Skeletal muscle cell (primary cell): ENCODE data around the gene RBM5.

Experiments
- DNase-seq: peaks from one replicate; pipeline ENCODE4 v3.0.0-alpha.2; 2010; ENCODE audit warnings: low read depth
- H3K4me3 ChIP-seq: 2 replicates; pipeline ENCODE4 v1.5.1; 2011; ENCODE audit warnings: low read depth, mild to moderate bottlenecking, control low read depth, low read length, moderate library complexity

RBM5 gene

DNA sequence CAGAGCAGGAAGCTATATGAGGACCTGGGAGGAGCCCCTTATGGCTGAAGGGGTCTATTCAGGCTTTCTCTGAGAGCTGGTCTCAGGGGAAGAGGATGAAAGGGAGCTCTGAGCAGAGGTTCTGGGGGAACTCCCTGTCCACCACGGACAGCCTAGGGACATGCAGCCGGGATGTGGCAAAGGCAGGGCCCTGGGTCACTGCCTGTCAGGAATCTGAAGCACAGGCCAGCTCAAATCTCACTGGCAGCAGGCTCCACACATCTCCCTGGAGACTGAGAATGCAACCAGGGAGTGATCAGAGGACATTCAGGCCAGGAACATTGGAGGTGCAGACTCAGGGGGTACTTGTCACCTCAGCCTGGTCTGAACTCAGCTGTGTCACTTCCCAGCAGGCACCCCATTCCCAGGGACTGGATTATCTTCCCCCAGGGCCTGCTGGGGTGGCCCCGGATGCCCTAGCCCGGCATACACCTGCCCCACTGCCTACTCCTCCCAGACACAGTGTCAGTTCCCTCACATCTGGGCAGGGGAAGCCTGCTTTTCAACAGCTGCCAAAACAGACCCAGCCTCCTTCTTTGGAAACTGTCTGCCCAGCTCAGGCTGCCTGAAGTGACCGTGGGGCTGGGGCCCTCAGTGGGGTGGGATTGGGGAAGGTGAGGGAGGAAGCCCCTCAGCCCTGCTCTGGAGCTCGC is 48.1 kb downstream of the RBM5 start:
- no peak for DNase-seq
- no peak overlapping the region for H3K4me3 ChIP-seq

DNA sequence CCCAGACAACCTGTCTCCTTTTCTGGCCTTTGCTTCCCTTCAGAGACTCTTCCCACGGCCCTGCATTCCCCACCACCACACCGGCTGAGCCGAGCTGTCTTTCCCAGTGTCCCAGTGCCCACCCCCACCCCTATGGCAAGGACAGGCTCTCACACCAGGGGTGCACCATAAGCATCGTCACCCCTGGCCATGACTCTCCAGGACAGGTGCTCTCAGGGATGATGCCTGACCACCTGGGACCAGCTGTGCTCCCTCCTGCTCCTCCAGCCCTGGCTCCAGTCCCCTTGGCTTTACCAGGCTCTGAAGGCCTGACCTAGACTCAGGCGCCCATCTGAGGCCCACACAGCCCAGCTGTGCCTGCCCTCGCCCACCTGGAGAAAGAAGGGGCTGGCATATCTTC is 48.8 kb downstream of the RBM5 start:
- no peak overlapping the region for H3K4me3 ChIP-seq
- no peak for DNase-seq

DNA sequence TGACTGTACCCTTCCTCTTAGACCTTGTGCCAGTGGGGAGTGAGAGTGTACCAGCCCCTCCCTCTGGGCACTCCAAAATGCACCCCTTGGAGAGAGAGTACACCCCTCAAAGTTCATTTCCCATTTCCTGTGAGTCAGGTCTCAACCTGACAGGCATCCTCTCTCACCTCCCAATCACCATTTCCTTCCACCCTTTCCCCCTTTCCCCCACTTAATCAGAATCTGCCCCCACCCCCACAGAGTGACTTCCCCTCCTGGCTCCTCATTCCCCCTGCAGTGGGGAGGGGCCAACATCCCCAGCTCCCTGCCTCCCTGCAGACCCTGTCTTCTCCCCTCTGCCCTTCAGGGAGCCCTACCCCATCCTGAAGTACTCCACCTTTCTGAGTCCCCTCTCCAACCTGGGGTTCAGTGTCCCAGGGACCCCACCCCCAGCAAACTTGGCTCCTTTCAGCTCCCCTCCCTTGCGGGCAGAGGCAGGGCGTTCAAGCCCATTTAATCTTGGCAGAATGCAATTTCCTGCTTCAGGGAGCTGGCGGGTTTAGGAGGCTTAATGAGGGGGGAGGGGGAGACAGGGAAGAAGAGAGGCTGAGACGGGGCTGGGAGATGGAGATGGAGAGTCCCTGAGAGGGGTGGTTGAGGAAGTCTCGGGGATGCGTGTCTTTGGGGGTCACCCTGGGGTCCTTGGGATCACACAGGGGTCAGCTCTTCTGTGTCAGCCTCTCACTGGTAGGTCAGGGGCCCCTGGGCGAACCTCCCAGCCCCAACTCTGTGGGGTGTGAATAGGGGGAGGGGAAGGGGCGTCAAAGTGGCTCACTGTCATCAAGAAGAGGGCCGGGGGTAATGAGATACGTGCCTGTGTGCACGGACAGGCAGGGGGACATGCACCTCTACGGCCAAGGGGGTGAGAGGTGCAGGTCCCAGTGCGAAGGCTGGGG is 49.8 kb downstream of the RBM5 start:
- H3K4me3 ChIP-seq: no peak overlapping the region
- DNase-seq: no peak

DNA sequence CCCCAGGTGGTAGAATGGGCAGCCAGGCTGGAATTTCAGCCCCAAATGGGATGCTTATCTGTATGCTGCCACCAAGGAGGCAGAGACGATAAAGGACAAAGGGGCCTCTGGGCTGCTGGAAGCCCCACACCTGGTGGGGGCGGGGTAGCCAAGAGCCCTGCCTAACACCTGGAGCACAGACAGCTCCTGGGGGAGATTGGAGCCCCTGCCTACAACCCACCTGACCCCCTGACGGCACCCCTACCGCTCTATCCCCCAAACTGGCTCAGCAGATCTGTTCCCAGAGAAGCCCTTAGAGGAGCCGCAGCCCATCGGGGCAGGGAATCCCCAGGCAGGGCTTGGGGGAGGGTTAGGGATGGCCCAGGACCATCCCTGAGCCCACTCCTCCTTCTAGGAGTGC is 50.6 kb downstream of the RBM5 start:
- no peak for DNase-seq
- no peak overlapping the region for H3K4me3 ChIP-seq

DNA sequence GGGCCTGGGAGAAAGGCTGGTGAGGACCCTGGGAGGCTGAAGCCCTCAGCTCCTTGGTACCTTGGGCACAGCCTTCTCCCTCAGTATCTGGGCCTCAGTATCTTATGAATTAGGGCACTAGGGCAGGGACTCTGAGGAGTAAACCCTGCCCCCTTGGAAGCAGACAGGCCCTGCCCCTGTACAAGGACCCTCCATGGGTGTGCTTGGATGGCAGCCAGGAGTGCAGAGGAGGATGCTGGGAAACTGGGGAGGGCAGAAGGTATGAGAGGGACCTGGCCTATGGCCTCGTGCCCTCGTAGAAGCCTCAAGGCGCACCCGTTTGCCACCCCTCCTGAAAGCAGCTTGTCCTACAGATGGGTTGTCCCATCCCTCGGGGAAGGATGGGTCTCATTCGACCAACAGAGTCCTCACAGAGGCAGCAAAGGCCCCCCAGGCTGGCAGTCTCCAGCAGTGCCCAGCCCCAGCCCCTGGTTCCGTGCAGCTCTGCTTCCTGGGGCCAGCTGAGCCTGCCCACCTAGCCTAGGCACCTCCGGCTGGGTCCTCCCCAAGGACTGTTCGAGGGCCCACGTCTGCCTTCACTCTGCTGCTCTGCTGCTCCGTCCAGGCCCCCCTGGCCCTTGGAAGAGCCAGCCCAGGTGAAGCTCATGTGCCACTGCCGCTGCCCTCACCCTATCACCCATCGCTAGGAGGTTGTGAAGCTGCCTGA is 51.2 kb downstream of the RBM5 start:
- DNase-seq: no peak
- no peak overlapping the region for H3K4me3 ChIP-seq

DNA sequence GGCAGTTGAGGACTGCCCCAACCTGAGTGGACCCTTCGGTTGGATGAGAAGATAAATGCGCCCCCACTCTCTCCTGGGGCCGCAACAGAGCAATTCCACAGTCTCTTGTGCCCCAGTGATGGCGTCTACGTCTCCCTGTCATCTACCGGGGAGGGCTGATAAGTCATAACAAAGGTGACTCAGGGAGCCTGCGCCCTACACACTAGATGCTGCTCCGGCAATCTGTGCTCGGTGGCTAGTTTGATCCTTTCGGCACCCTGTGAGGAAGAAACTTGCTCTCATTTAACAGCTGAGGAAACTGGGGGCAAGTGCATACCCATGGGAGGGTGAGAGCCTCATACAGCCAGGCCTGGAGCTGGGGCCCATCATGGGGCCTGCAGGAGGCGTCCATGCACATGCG is 52.3 kb downstream of the RBM5 start:
- DNase-seq: no peak
- no peak overlapping the region for H3K4me3 ChIP-seq

DNA sequence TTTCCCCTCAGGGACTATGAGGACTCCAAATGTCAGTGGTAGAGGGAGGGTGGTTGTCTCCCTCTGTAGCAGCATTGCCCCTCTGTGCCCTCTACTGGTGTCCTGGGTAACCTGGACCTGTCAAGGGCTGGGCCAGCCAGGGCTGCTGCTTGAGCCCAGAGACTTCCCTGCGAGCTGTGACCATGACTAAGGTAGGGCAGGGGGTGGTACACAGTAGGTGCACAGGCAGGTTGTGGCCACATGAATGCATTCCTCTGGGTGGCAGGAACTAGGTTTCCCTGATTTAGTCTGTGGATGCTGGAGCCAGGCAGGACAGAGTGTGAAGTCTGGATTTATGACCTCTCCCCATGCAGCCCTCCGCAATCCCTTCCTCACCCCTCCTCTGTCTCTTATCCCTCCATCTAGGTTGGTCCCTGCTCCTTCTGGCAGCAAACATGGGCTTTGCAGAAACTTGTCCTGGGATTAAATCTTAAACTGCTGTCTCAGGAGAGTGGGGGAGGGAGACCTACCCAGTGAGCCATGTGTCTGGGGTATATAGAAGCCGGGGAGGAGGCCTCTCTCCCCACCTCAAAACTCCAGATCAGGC is 57.7 kb downstream of the RBM5 start:
- DNase-seq: no peak
- no peak overlapping the region for H3K4me3 ChIP-seq

DNA sequence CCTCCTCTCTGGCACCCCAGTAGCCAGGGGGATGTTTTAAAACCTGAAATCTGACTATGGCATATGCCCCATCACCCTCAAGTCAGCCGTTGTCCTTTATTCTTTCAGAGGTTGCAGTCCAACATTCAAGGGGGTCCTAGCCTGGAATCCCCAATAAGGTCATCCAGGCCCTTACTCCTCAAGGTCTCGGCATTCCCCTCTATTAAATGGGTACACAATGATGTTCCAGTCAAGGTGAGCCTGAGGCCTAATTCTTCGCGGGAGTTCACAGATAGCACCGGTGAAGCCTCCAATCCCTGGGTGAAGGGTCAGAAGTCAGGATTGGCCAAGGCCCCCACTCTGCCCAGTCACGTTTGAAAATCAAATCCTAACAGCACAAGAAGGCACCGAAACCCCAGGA is 58.3 kb downstream of the RBM5 start:
- no peak overlapping the region for H3K4me3 ChIP-seq
- DNase-seq: no peak

DNA sequence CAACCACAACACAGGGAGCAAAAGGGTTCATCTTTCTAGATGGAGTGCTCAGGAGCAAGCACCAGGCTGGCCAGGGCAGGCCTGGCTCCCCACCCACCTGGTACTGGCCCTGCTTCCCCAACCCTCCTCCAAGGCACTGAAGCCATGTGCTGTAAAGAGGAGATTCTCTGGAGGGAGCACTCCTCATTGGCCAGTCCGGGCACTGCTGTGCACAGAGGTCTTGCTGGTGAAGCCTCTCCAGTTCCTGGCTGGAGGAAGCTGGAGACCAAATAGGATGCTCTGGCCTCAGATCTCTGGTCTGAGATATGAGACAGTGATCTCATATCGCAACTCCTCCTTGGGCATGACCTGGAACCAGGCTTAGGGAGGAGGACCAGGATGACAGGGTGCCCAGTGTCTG is 58.7 kb downstream of the RBM5 start:
- no peak overlapping the region for H3K4me3 ChIP-seq
- no peak for DNase-seq

DNA sequence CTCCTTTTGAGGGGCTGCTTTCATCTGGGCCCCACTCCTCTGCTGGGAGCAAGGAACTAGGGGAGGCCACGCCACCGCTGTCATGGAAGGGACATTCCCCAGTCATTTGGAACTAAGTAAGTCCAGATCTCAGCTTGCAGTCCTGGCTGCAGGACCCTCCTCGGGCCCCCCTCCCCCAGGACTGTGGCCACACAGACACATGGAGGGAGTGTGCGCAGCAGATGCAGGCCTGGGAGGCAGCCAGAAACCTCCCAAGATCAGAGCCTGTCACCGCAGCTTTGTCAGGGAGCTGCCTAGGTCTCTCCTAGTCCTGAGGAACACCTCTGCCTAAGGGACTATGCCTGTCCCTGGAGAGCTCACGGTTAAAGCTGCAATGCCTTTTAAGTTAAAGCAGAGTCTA is 59.1 kb downstream of the RBM5 start:
- no peak for DNase-seq

DNA sequence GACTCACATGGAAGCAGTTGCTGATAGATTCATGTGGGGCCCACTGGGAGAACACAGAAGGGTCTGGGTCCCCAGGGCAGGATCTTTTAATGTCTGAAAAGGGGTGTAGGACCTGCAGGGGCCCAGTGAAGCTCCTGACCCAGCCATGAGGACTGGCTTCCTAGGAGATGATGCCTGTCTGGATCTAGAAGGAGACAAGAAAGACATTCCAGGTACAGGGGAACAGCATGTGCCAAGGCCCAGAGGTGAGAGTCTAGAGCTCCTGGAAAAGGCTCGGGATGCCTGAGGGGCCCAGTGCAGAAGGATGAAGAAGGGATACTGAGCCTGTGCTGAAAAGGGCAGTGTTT is 61.7 kb downstream of the RBM5 start:
- no peak overlapping the region for H3K4me3 ChIP-seq

More for the DNA sequence above, 59.1 kb downstream of the RBM5 start:
- no peak overlapping the region for H3K4me3 ChIP-seq

DNA sequence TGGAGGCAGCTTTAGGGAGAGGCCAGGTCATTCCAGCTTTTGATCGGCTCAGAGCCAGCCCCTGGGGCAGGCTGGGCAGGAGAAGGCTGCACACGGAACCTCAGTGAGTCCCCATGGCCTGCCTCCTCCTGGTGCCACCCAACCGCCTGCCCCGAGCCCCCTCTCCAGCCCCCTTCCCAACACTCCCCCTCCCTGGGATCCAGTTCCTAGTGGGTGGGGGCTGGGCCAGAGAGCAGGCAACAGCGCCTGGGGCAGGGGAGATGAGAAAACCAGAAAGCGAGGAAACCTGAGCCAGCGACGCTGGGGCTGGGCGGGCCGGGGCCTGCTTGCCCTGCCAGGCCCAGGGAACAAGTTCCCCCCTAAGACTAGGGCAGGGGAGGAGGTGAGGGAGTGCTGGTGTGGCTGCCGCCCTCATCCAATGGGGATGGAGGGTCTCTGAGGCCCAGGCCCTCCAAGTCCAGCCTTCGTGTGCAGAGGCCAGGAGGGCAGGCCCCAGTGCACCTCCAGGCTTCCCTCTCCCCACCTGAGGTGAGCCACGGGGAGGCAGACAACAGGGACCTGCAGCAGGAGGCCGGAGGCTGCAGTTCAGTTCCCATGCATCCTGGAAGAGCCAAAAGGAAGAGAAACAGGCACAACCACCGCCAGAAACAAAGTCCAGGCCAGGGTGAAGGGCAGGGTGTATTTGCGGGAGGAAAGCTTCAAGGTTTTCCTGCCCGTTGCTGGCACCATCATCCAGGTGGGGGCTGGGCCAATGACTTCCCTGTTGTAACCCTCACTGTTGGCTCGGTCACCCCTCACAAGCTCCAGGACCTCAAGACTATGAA is 62.4 kb downstream of the RBM5 start:
- no peak overlapping the region for H3K4me3 ChIP-seq
- DNase-seq: no peak

More for the DNA sequence above, 61.7 kb downstream of the RBM5 start:
- no peak for DNase-seq

DNA sequence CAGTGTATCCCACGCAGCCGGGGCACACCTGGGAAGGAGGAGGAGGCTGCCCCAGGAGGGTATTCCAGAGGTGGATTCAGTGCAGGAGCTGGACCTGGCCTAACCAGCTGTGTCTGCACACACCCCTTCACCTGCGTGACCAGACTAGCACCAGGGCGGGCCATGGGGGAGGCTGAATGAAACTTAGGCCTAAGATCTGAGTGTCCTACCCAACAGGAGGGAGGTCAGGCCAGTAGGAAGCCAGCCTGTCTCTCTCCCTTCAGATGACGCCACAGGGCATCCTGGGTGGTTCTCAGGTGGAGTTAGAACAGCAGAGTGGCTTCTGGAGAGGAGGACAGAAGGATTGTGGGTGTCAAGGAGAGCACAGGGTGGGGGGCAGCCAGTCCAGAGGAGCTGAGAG is 63.0 kb downstream of the RBM5 start:
- no peak overlapping the region for H3K4me3 ChIP-seq
- DNase-seq: no peak

DNA sequence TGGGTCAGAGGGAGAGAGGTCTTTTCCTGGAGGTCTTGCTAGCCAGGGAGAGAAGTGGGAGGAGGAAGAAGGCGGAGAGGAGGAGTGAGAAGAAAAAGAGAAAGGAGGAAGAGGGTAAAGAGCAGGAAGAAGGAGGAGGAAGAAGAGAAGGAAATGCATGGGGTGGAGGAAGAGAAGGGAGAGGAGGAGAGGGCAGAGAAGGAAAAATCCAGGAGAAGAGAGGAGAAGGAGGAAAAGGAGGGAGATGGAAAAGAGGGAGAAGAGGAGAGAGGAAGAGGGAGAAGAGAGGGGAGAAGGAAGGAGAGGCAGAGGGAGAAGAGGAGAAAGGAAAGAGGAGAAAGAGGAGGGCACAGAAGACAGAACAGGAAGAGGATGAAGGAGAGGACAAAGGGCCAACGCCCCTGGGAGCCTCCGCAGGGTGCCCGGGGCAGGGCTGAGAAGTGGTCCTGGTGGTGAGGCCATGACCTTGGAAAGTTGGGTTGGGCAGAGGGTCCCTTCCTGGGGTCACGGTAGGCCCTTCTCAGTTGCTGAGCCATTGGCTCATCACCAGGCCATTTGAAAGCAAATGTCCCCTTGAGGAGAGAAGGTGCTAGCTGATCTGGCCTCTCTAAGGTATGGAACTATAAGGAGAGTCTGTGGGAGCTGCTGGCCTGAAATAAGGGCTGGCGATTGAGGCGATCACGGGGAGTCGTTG is 65.2 kb downstream of the RBM5 start:
- no peak overlapping the region for H3K4me3 ChIP-seq
- DNase-seq: no peak

DNA sequence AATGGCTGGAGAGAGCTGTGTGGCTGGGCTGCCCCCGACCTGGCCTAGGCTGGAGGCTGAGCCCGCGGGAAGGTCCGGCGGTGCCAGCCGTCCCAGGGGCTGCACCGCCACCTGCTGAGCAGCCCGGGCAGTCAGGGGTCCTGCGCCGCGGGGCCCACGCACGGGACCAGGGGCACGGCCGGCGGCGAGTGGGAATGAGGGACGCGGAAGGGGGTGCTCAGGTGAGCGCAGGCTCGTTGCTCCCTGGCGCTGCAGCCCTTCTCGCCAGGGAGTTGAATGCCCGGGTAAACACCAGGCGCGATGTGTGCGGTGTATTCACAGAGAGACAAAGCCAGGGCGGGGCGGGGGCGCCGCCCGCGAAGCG is 65.7 kb downstream of the RBM5 start:
- no peak for DNase-seq
- H3K4me3 ChIP-seq: peak overlapping the region; percentile 33

DNA sequence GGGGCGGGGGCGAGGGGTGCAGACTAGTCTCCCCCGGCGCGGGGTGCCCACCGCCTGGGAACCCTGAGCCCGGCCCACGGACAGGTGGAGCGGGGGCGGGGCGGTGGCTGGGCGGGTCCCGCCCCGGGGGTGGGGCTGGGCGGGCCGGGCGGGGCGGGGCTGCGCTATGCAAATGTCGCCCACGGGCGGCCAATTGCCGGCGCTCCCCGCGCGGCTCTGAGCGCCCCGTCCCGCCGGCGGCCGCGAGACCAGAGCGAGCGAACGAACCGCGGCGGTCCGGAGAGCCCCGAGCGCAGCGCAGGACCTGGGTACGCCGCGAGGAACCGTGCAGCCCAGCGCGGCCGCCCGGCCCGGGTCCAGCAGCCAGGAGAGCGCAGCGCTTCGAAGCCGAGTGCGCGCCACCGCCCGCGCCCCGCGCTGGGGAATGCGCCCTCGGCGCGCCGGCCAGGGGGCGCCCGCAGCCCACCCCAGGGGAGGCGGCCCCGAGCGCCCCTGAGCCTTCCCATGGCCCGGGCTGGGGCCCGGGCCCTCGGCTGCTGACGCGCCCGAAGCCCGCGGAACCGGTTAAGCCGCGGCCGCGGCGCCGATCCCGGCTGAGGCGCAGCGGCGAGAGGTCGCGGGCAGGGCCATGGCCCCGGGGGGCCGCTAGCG is 66.2 kb downstream of the RBM5 start, which contains the start of gene SEMA3F:
Gene SEMA3F (plus strand): TSS at position 485 of the 651 bp plus-strand sequence. CDS start 4,299 bp downstream, outside the sequence.
- peak within 1 kb of the TSS; percentile 49 for H3K4me3 ChIP-seq
- DNase-seq: no peak

DNA sequence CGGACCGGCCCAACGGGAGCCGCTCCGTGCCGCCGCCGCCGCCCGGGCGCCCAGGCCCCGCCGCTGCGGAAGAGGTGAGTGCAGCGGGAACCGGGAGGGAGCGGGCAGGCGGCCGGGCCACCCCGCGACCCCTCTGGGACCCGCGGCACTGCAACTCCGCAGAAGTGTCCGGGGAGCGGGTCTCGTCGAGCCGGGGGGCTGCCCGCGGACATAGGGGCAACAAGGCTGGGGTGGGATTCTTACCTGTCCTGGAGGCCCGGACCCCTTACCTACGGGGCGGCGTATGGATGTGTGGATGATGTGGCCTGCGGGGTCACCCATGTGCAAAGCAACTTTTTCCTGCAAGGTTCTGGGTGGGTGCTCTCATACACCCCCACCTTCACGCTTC is 66.8 kb downstream of the RBM5 start:
- no peak for DNase-seq
- H3K4me3 ChIP-seq: peak overlapping the region; percentile 49

DNA sequence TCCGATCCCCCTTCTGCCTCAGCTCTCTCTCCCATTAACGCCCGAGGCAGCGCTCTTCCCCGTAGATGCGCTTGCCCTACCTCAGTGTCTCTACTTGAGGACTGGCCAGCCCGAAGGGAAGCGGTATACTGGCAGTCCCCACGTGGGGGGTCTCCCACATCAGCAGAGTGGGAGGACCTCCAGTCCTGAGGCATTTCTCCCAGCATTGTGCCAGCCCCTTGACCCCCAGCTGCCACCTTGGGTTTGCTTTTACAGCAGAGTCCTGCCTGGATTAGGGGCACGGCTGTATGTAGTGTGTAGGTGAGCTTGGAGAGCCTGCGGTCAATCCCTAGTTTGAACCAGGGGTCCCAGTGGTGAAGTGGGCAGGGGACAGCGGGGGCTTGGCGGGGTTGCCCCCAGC is 67.2 kb downstream of the RBM5 start:
- peak overlapping the region; percentile 49 for H3K4me3 ChIP-seq
- no peak for DNase-seq
